ENCODE results near the gene CNPY3. TPM values are rescaled to one million over a fixed set of nuclear protein-coding genes. Genes with fewer than 3 reads are reported as not detected.
A peak's percentile ranks its signal among the peaks of the same experiment; 100 is the strongest.

The CNPY3 gene
- total and polyA plus RNA-seq, 10 of the 15 experiments (the other 5 are each of a cell fraction or from before 2014, with no cell fraction given) = 7.2 to 102 (median 73.6) TPM

GRCh38 chr6:42898891-42899361 lies 30.4 kb upstream of the CNPY3 start:
- 10% methylated on average over 10 of the region's 10 CpGs for WGBS (ENCODE audit: insufficient coverage, insufficient replicate concordance, low lambda C conversion rate, missing lambda C conversion rate)
- in situ Hi-C loops (cut with MboI) (no loop called here), intact Hi-C loops (cut with micrococcal nuclease; ENCODE audit: unreplicated experiment) (loop anchor here (1.0 to 2.0 kb wide), 2 partner anchors 172 to 238 kb away; no protein-coding TSS in a partner anchor)
- no TSS peak for BruUV-seq (replicated peaks)
- Histone ChIP-seq H3K79me2 (ENCODE audit: control insufficient read depth, insufficient read depth, low read length) (no peaks in the 10 kb centered on the region), H3K9me3 (replicated peaks; ENCODE audit: control insufficient read depth, insufficient read depth, low read length) (no peaks in the 10 kb centered on the region), H3K36me3 (ENCODE audit: control insufficient read depth in 2 of 2, insufficient read depth in 2 of 2, low read length in 1 of 2) (no peaks in the 10 kb centered on the region), H3K4me3 (no peak overlapping the region), H3K27ac (ENCODE audit: control insufficient read depth, insufficient read depth) (no peak overlapping the region), H4K20me1 (ENCODE audit: control insufficient read depth, insufficient read depth) (no peaks in the 10 kb centered on the region), H3K4me2 (ENCODE audit: control insufficient read depth, insufficient read depth) (no peak overlapping the region), H3K4me1 (ENCODE audit: control insufficient read depth, insufficient read depth, low read length) (no peaks in the 10 kb centered on the region), H3K9ac (ENCODE audit: control insufficient read depth, insufficient read depth, low read length) (no peak overlapping the region), H3K27me3 (replicated peaks in 1 of 2; ENCODE audit: control insufficient read depth in 2 of 2, insufficient read depth in 2 of 2, low read length in 1 of 2) (no peaks in the 10 kb centered on the region), H2AFZ (ENCODE audit: control insufficient read depth, low read depth, low read length) (no peak overlapping the region; the same call in 1 of the 2 replicates)
- POLR2A ChIA-PET = no interaction called here
- no peak for ATAC-seq
- SMC1A ChIA-PET (ENCODE audit: uncharacterized antibody, unreplicated experiment) = interaction anchor here (0.8 to 1.4 kb wide), 4 partner anchors 172 to 351 kb away, joined by 3 to 6 read pairs (median 4); no protein-coding TSS in a partner anchor
- peak; percentile 47 for FAIRE-seq
- TF ChIP-seq GATAD2B (conservative IDR thresholded peaks at IDR 0.05; ENCODE audit: low read depth) (no peak), SMC3 (IDR thresholded peaks at IDR 0.05; ENCODE audit: borderline replicate concordance, low read length) (peak; percentile 49; the same call in 1 of the 2 replicates), RAD21 (IDR thresholded peaks at IDR 0.05; ENCODE audit: insufficient read depth, low read depth, low read length) (peak; percentile 71), CTCF (IDR thresholded peaks at IDR 0.05 in 2 of 3, conservative IDR thresholded peaks at IDR 0.05 in 1 of 3; ENCODE audit: control insufficient read depth in 2 of 3, extremely low read depth in 1 of 3, insufficient read depth in 1 of 3, low read depth in 3 of 3, low read length in 3 of 3) (peak; percentile 55 to 66 (median 57)), CBX3 (IDR thresholded peaks at IDR 0.05; ENCODE audit: borderline replicate concordance, low read depth) (no peak)
- RAD21 ChIA-PET (ENCODE audit: unreplicated experiment) = interaction anchor here (1.0 to 1.4 kb wide), 3 partner anchors 204 to 245 kb away, joined by 4 to 6 read pairs (median 5); no protein-coding TSS in a partner anchor
- CTCF ChIA-PET = interaction anchor here (1.1 to 3.2 kb wide), 4 partner anchors 16 to 237 kb away, joined by 3 to 13 read pairs (median 4); no protein-coding TSS in a partner anchor
- DNase-seq (ENCODE audit: low read depth, low spot score) = no peak

All from GM12878 (cell line).